ENCODE data around the gene SNX19.

SNX19 gene

GRCh38 chr11:130904380-130904779, 11.9 kb downstream of the SNX19 start:
- no peak for DNase-seq

GRCh38 chr11:130902380-130902779, 13.9 kb downstream of the SNX19 start:
- DNase-seq: no peak

GRCh38 chr11:130899106-130899505, 17.2 kb downstream of the SNX19 start:
- no peak for DNase-seq

- no peak for DNase-seq
These were observed 18.8 kb downstream of the SNX19 start for GRCh38 chr11:130897262-130898182.

GRCh38 chr11:130894322-130895025, 21.8 kb downstream of the SNX19 start:
- DNase-seq: peak; percentile 43 to 48

GRCh38 chr11:130892861-130893260, 23.4 kb downstream of the SNX19 start:
- DNase-seq: no peak

- no peak for DNase-seq
These were observed 25.0 kb downstream of the SNX19 start for GRCh38 chr11:130891326-130891725.

- no peak for DNase-seq
These were observed 26.1 kb downstream of the SNX19 start for GRCh38 chr11:130890039-130890745.

- no peak for DNase-seq
These were observed 27.5 kb downstream of the SNX19 start for GRCh38 chr11:130888790-130889189.

GRCh38 chr11:130886704-130887103, 29.6 kb downstream of the SNX19 start:
- no peak for DNase-seq

- no peak for DNase-seq
These were observed 34.1 kb downstream of the SNX19 start for GRCh38 chr11:130882138-130882551.

GRCh38 chr11:130881475-130882137, 34.7 kb downstream of the SNX19 start:
- no peak for DNase-seq

GRCh38 chr11:130879836-130880235, 36.4 kb downstream of the SNX19 start:
- DNase-seq: no peak

- no peak for DNase-seq
These were observed 39.1 kb downstream of the SNX19 start for GRCh38 chr11:130876931-130877915.

- no peak for DNase-seq
These were observed 40.2 kb downstream of the SNX19 start for GRCh38 chr11:130876100-130876499.

- no peak for DNase-seq
These were observed 41.2 kb downstream of the SNX19 start for GRCh38 chr11:130874955-130875531.

GRCh38 chr11:130874396-130874795, 41.9 kb downstream of the SNX19 start:
- DNase-seq: no peak

GRCh38 chr11:130873761-130874160, 42.5 kb downstream of the SNX19 start:
- no peak for DNase-seq

GRCh38 chr11:130872981-130873380, 43.3 kb downstream of the SNX19 start:
- no peak for DNase-seq

GRCh38 chr11:130872513-130872912, 43.8 kb downstream of the SNX19 start:
- no peak for DNase-seq

GRCh38 chr11:130872102-130872501, 44.2 kb downstream of the SNX19 start:
- no peak for DNase-seq

Data from activated CD4-positive, alpha-beta T cell treated with anti-CD3 and anti-CD28 coated beads for 4 hours (primary cell).